Measurements from ENCODE around the gene ZNF800.

The ZNF800 gene

GRCh38 chr7:127389321-127389720 lies 3.2 kb downstream of the ZNF800 start:
- TF ChIP-seq ZFP3 (CRISPR knock-in tag; IDR thresholded peaks at IDR 0.05) = no peak
- TF ChIP-seq ISL1 (CRISPR knock-in tag; IDR thresholded peaks at IDR 0.05) = no peak
- TF ChIP-seq POU6F1 (CRISPR knock-in tag; IDR thresholded peaks at IDR 0.05; ENCODE audit: borderline replicate concordance, low read depth) = no peak
- no peak for TF ChIP-seq ZNF8 (CRISPR knock-in tag; IDR thresholded peaks at IDR 0.05)
- no peak for TF ChIP-seq RARB (CRISPR knock-in tag; IDR thresholded peaks at IDR 0.05)
- TF ChIP-seq OSR1 (CRISPR knock-in tag; IDR thresholded peaks at IDR 0.05) = no peak
- TF ChIP-seq ZFP30 (CRISPR knock-in tag; IDR thresholded peaks at IDR 0.05) = no peak
- TF ChIP-seq ARNTL (CRISPR knock-in tag; IDR thresholded peaks at IDR 0.05; ENCODE audit: borderline replicate concordance, low read depth) = no peak
- no peak for TF ChIP-seq TSHZ2 (CRISPR knock-in tag; IDR thresholded peaks at IDR 0.05)
- TF ChIP-seq ZNF70 (CRISPR knock-in tag; IDR thresholded peaks at IDR 0.05) = no peak
- no peak for TF ChIP-seq TOX (CRISPR knock-in tag; IDR thresholded peaks at IDR 0.05; ENCODE audit: borderline replicate concordance)
- TF ChIP-seq ESRRG (CRISPR knock-in tag; IDR thresholded peaks at IDR 0.05) = no peak
- no peak for TF ChIP-seq PATZ1 (CRISPR knock-in tag; IDR thresholded peaks at IDR 0.05; ENCODE audit: borderline replicate concordance)
- no peak for TF ChIP-seq ZNF565 (CRISPR knock-in tag; conservative IDR thresholded peaks at IDR 0.05; ENCODE audit: low read depth)
- no peak for TF ChIP-seq PPARA (CRISPR knock-in tag; IDR thresholded peaks at IDR 0.05; ENCODE audit: borderline replicate concordance)
- ATAC-seq = no peak

- no peak for TF ChIP-seq PPARA (CRISPR knock-in tag; IDR thresholded peaks at IDR 0.05; ENCODE audit: borderline replicate concordance)
- no peak for TF ChIP-seq ARNTL (CRISPR knock-in tag; IDR thresholded peaks at IDR 0.05; ENCODE audit: borderline replicate concordance, low read depth)
- no peak for TF ChIP-seq CSDC2 (CRISPR knock-in tag; IDR thresholded peaks at IDR 0.05)
- TF ChIP-seq ZNF8 (CRISPR knock-in tag; IDR thresholded peaks at IDR 0.05) = no peak
- TF ChIP-seq TSHZ2 (CRISPR knock-in tag; IDR thresholded peaks at IDR 0.05) = no peak
- no peak for TF ChIP-seq PATZ1 (CRISPR knock-in tag; IDR thresholded peaks at IDR 0.05; ENCODE audit: borderline replicate concordance)
- no peak for TF ChIP-seq ZC3H10 (CRISPR knock-in tag; IDR thresholded peaks at IDR 0.05)
- TF ChIP-seq CSRNP3 (CRISPR knock-in tag; IDR thresholded peaks at IDR 0.05) = no peak
- TF ChIP-seq SNAI2 (CRISPR knock-in tag; IDR thresholded peaks at IDR 0.05) = no peak
- ATAC-seq = no peak
These were observed 4.5 kb downstream of the ZNF800 start for GRCh38 chr7:127387974-127388373.
